Stimulated activated CD4-positive, alpha-beta T cell treated with anti-CD3 and anti-CD28 coated beads, Interleukin-12 subunit alpha, Interleukin-12 subunit beta, amount 100 ng/mL, for 4 hours (primary cell): Measurements from ENCODE around the gene TULP3.

Experiments
- DNase-seq: peaks from one replicate; pipeline ENCODE4 v3.0.0-alpha.2; 2020

TULP3 gene

DNA sequence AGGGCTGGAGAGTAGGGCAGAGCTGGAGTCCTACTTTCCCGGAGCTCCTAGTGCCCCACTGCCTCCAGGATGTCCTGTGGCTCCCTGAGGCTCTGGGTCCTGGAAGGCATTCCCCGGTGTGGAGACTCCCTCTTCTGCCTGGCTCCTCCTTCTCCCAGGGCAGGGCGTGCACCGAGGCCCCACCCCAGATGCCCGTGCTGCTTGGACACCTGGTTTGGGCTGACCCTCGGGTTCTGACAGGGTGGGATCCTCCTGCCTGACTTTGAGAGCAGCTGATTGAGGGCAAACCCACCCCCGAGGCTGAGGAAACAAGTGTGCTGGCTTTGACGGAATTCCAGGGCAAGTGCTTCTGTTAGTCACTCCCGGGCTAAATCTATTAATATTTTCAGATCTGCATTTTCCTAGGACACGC lies 83.9 kb downstream of the TULP3 start:
- DNase-seq, result no peak

- no peak for DNase-seq
Observed at GRCh38 chr12:2976581-2976996, 85.9 kb downstream of the TULP3 start.

DNA sequence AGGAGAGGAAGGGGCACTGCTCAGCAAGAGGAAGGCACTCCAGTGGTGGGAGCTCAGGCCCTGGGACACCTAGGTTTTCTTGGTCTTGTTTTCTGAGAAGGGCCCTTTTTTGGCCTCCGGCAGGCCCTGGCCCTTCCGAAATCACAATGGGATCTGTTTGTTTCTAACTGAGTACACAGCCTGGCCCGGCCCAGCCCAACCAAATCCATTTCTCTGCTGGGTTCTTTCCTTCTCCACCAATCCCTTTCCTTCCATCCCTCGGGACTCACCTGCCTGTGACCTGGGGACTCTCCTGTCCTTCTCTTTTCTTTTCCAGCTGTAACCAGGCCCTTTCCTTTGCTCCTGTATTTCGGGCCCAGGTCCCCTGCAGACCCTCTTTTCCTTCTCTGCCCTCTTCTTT lies 87.1 kb downstream of the TULP3 start:
- DNase-seq, result no peak

DNA sequence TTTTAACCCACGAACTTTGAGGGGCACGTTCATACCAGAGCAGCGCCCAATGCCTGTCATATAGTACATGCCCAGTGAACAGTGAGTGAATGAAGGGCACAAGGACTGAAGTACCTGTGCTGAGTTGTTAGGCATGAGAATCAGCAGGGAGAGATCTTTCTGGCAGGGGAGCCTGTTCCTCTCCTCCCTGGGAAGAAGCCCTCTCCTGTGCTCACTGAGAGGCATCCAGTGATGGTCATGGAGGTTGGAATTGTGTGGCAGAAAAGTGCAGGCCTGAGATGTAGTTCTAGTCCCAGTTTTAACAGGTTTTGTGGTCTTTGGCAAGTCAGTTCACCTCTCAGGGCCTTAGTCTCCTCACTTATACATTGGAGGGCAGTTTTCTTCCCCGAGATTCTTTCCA lies 89.1 kb downstream of the TULP3 start:
- DNase-seq, result no peak

GRCh38 chr12:2980630-2981029 lies 89.9 kb downstream of the TULP3 start:
- DNase-seq, result no peak

DNA sequence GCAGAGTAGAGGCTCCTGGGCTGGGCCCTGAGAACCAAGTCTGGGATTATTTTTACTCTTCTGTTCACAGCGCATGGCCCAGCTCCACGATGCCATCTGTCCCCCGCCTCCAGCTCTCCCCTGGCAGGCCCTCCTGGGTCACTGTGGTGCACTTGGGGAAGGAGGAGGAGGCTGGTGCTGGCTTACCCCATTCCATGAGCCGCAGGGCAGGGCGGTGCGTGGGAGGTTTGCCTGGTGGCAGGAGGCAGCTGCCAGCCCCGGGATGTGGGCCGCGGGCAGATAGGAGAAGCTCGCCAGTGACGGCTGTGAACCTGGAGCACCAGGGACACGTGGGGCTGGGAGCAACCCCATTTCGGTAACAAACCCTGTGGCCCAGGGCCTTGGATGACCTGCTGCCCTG lies 91.7 kb downstream of the TULP3 start:
- DNase-seq, result no peak

DNA sequence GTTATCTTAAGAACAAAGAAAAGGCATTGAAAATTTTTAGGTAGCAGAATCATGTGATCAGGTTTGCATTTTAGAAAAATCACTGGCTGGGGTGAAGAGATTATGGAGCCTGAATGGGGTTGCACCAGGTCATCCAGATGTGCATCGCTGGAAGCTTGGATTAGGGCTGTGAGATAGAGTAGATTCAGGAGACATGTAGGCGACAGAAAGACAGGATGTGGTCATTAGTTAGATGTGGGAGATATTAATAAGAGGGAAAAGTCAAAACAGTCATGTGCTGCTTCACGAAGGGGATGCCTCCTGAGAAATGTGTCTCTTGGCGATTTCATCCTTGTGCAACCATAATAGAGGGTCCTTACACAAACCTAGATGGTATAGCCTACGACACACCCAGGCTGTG lies 93.6 kb downstream of the TULP3 start:
- DNase-seq, result no peak

- DNase-seq, result no peak
Observed at GRCh38 chr12:2984698-2985097, 94.0 kb downstream of the TULP3 start.

GRCh38 chr12:2986876-2987275 lies 96.2 kb downstream of the TULP3 start:
- DNase-seq, result no peak

DNA sequence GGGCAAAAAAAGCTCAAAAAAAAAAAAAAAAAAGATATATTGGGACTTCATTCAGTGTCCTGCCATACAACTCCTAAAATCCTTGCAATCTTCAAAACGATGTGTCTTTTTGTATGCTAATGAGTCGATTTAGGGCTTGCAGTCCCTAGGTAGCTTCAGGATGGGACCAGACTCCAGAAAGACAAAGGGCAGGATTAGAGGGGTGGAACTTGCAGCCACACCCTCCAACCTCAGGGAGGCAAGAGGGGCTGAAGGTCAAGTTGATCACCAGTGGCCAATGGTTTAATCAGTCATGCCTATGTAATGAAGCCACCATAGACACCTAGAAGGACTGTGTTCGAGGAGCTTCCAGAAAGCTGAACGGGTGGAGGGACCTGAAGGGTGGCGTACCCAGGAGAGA lies 97.8 kb downstream of the TULP3 start:
- no peak for DNase-seq
